ENCODE data around the gene DMAP1. TPM values are rescaled to one million over a fixed set of nuclear protein-coding genes. Genes with fewer than 3 reads are reported as not detected.

DMAP1 gene
- polyA plus RNA-seq, 1 donor (not counting 4 experiments of a cell fraction or from before 2014, with no cell fraction given): 27.2 TPM

DNA sequence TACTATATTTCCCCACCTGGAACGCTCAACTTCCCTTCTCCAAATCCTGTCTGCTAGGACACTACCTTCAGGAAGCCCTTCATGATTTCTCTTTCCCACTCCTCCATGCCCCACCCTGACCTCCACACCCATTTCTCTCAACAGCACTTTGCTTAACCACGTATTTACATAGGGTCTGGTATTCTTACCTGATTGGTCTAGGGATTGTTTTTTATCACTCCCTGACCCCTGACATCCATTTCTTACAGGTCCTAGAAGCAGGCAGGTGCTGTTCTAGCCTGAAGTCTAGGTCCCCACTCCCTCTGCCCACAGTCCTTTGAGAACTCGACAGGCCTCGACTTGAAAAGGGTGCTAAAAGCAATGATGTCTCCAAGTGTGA lies 47.5 kb downstream of the DMAP1 start:
- dilution Hi-C loops (cut with MboI; ENCODE audit: extremely low pct_ligation_motif_present, low sequenced_read_pairs): no loop called here
- Histone ChIP-seq H2AFZ (ENCODE audit: control insufficient read depth, low read length) (no peak overlapping the region), H3K4me2 (ENCODE audit: control insufficient read depth, extremely low read depth, insufficient read depth, low read depth, low read length) (peak overlapping the region; percentile 78), H3K79me2 (ENCODE audit: control insufficient read depth, insufficient read depth, low read length) (no peaks in the 10 kb centered on the region), H3K9me1 (ENCODE audit: control insufficient read depth, extremely low read depth, insufficient read depth, low read length) (no peaks in the 10 kb centered on the region), H3K27ac (ENCODE audit: control insufficient read depth, insufficient read depth, low read length) (no peak overlapping the region), H3K9ac (ENCODE audit: control insufficient read depth, extremely low read depth, insufficient read depth, low read length) (peak overlapping the region; percentile 38), H3K9me3 (ENCODE audit: control insufficient read depth, low read depth, low read length) (no peaks in the 10 kb centered on the region), H3K36me3 (ENCODE audit: control insufficient read depth in 2 of 2, extremely low read depth in 1 of 2, insufficient read depth in 2 of 2, low read length in 2 of 2) (peaks cover 3 to 6% of the 10 kb centered on the region in 2 experiments), H3K4me3 (ENCODE audit: control insufficient read depth in 2 of 3, extremely low read depth in 1 of 3, insufficient read depth in 2 of 3, low read depth in 1 of 3, low read length in 3 of 3) (no peak overlapping the region), H3K27me3 (ENCODE audit: control insufficient read depth, extremely low read depth, insufficient read depth, low read length) (no peaks in the 10 kb centered on the region), H4K20me1 (ENCODE audit: control insufficient read depth, extremely low read depth, insufficient read depth, low read length) (no peaks in the 10 kb centered on the region), H3K4me1 (ENCODE audit: control insufficient read depth, extremely low read depth, insufficient read depth, low read length) (peaks cover 17% of the 10 kb centered on the region)
- FAIRE-seq: peak; percentile 13
- no peak for TF ChIP-seq EZH2 (IDR thresholded peaks at IDR 0.05; ENCODE audit: low read length)
- TF ChIP-seq, protein P1, sequence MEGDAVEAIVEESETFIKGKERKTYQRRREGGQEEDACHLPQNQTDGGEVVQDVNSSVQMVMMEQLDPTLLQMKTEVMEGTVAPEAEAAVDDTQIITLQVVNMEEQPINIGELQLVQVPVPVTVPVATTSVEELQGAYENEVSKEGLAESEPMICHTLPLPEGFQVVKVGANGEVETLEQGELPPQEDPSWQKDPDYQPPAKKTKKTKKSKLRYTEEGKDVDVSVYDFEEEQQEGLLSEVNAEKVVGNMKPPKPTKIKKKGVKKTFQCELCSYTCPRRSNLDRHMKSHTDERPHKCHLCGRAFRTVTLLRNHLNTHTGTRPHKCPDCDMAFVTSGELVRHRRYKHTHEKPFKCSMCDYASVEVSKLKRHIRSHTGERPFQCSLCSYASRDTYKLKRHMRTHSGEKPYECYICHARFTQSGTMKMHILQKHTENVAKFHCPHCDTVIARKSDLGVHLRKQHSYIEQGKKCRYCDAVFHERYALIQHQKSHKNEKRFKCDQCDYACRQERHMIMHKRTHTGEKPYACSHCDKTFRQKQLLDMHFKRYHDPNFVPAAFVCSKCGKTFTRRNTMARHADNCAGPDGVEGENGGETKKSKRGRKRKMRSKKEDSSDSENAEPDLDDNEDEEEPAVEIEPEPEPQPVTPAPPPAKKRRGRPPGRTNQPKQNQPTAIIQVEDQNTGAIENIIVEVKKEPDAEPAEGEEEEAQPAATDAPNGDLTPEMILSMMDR (optimal IDR thresholded peaks at IDR 0.05 in 1 of 3, IDR thresholded peaks at IDR 0.05 in 1 of 3, conservative IDR thresholded peaks at IDR 0.05 in 1 of 3; ENCODE audit: extremely low read depth in 1 of 3, insufficient read depth in 2 of 3, low read length in 3 of 3): no peak
- no peak for DNase-seq (ENCODE audit: low read depth, low spot score)

DNA sequence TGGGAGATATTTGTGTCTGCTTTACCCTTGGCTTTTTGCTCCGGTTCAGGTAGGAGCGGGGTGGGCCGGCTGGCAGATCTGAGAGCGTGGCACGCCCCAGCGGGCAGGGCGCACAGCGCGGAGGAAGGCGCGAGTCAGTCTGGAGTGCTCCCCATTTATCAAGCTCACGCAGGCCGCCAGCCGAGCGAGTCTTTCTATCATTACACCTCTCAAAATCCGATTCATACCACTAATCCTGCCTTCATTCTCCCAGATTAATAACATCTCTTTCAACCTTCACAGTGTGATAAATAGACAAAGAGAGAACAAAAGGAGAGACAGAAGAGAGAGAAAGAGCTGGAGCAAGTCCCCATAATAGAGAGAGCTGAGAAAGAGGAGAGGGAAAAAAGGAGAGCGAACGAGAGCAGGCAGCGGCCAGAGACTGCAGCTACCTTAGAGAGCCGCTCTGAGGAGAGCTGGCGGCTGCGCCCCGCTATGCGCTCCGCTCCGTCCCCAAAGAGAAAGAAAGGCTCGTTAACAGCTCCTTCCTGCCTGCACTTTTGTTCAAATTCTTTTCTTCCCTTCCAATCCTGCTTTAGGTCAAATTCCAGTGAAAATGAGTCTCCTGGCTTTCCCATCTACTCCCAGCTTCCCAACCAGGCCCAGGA lies 48.0 kb downstream of the DMAP1 start:
- Histone ChIP-seq H3K4me2 (ENCODE audit: control insufficient read depth, extremely low read depth, insufficient read depth, low read depth, low read length) (peak overlapping the region; percentile 78), H3K36me3 (ENCODE audit: control insufficient read depth in 2 of 2, extremely low read depth in 1 of 2, insufficient read depth in 2 of 2, low read length in 2 of 2) (peaks cover 3 to 6% of the 10 kb centered on the region in 2 experiments), H4K20me1 (ENCODE audit: control insufficient read depth, extremely low read depth, insufficient read depth, low read length) (no peaks in the 10 kb centered on the region), H3K4me3 (ENCODE audit: control insufficient read depth in 2 of 3, extremely low read depth in 1 of 3, insufficient read depth in 2 of 3, low read depth in 1 of 3, low read length in 3 of 3) (peak overlapping the region in 2 of 3 experiments; percentile 27 to 44), H3K79me2 (ENCODE audit: control insufficient read depth, insufficient read depth, low read length) (no peaks in the 10 kb centered on the region), H3K9me3 (ENCODE audit: control insufficient read depth, low read depth, low read length) (no peaks in the 10 kb centered on the region), H3K27me3 (ENCODE audit: control insufficient read depth, extremely low read depth, insufficient read depth, low read length) (no peaks in the 10 kb centered on the region), H2AFZ (ENCODE audit: control insufficient read depth, low read length) (peak overlapping the region; percentile 34), H3K27ac (ENCODE audit: control insufficient read depth, insufficient read depth, low read length) (no peak overlapping the region), H3K9ac (ENCODE audit: control insufficient read depth, extremely low read depth, insufficient read depth, low read length) (peak overlapping the region; percentile 38), H3K4me1 (ENCODE audit: control insufficient read depth, extremely low read depth, insufficient read depth, low read length) (peaks cover 17% of the 10 kb centered on the region), H3K9me1 (ENCODE audit: control insufficient read depth, extremely low read depth, insufficient read depth, low read length) (no peaks in the 10 kb centered on the region)
- dilution Hi-C loops (cut with MboI; ENCODE audit: extremely low pct_ligation_motif_present, low sequenced_read_pairs): no loop called here
- FAIRE-seq (no peak), DNase-seq (ENCODE audit: low read depth, low spot score) (no peak)
- TF ChIP-seq, protein P1 (optimal IDR thresholded peaks at IDR 0.05 in 1 of 3, IDR thresholded peaks at IDR 0.05 in 1 of 3, conservative IDR thresholded peaks at IDR 0.05 in 1 of 3; ENCODE audit: extremely low read depth in 1 of 3, insufficient read depth in 2 of 3, low read length in 3 of 3): no peak
- no peak for TF ChIP-seq EZH2 (IDR thresholded peaks at IDR 0.05; ENCODE audit: low read length)
